Stimulated activated CD4-positive, alpha-beta T cell treated with anti-CD3 and anti-CD28 coated beads, TNF-alpha, amount 100 ng/mL, for 4 hours (primary cell): ENCODE data around the gene IL32.
A peak's percentile ranks its signal among the peaks of the same experiment; 100 is the strongest.

Source experiments
- DNase-seq, 3 experiments: peaks; one replicate each; pipeline ENCODE4 v3.0.0-alpha.2; 2020; ENCODE audit warnings: low read depth in 3 of 3

Gene IL32

GRCh38 chr16:3089717-3090592 is 24.5 kb downstream of the IL32 start:
- no peak for DNase-seq

DNA sequence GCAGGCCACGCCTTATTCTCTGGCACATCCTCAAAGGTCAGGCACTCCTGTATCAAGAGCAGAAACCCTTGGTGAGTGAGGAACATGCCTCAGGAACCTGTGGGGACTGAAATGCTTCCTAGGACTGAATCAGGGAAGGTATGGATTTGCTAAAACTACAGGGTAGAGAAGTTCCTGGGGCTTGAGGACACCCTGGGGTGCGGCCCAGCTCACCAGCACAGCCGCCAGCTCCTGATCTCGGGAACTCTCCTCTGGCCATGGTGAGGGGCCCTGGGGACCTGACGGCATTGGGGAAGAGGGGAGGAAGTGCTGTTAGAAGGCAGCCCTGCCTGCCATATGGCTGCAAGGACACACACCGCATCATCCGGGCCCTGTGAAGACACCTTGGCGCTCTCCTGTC is 26.1 kb downstream of the IL32 start:
- no peak for DNase-seq

DNA sequence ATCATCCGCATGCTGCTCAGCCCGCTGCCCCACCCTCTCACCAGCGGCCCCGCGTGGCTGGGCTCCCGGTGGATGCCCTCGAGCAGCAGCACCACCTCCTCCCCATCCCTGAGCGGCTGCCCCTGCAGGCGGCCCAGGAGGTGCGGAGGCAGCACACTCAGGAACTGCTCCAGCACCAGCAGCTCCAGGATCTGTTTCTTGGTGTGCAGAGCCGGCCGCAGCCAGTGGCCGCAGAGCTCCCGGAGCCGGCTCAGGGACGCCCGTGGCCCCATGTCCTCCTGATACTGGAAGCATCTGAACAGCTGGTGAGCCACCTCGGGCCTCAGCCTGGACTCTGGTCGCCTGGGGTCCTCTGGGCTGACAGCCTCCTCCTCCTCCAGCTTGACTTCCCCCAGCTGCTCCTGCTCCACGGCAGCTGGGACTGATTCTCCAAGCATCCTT is 27.1 kb downstream of the IL32 start:
- no peak for DNase-seq

GRCh38 chr16:3094289-3095027 is 29.0 kb downstream of the IL32 start:
- peak in 1 of 3 experiments; percentile 32 for DNase-seq

DNA sequence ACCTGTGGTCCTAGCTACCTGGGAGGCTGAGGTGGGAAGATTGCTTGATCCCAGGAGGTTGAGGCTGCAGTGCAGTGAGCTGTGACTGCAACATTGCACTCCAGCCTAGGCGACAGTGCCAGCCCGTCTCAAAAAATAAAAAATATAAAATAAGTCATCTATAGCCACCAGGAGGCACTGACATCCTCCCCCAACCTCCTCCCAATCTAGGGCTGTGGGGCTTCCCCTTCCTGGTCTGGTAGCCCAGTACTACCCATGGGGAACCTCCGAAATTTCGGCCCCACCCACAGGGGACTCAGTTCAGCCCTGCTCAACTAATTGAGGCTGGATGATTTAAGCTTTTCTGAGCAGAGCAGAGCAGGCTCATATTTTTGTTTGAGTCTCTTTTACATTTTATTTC is 30.4 kb downstream of the IL32 start:
- DNase-seq, result peak in 1 of 3 experiments; percentile 35

- DNase-seq, result no peak
These were observed 30.9 kb downstream of the IL32 start for GRCh38 chr16:3096362-3096761.

DNA sequence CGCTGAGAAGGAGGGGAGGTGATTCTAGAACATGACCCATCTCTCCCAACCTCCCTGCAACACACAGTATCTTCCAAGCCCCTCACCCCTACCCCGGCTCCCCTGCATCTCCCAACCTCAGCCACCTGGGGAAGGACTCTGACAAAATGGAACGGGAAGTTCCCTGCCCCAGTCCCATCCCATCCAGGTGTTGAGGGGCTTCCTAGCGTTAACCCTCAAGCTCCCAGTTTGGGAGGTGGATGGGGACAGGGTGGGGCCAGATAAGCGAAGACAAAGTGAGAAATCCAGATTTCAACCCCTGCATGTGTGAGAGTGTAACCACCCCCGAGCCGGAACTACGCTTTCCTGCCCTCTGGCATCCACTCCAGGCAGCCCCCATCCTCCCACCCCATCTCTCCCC is 31.8 kb downstream of the IL32 start:
- no peak for DNase-seq

DNA sequence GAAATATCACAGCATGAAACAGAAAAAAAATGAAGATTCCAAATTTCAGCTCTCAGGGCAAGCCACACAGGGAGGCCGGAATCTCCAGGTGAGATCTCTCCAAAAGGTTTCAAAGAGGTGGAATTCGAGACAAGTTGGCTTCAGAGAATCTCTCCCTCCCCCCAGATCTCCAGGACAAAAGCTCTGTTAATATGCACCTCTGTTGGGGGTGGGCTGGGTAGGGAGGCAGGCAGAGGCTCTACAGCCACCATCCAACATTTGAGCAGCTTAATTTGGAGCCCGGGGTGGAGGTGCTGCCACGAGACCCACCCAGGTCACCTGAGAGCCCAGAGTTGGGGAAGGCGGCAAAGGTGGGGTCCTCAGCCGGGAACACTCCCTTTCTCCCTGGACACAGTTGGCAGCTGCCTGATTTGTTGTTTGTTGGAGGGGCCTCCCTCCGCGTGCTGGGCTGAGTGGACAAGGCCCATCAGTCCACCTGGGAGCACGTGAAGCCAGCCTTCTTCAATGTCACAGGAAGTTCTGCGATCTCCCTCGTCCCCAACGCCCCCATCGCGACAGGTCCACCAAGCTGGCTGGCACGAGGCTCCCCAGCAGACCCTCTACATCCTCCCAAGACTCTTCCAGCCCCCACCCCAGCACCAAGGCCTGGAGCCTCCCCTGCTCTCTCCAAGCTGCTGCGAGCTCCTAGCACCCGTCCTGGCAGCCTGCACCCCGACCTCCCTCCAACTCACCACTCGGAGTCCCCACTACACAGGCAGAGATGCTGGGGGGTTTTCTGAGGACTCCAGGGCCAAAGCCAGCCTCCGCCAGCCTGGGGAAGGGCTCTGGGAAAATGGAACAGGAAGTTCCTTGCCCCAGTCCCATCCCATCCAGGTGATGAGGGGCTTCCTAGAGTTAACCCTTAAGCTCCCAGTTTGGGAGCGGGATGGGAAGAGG is 33.3 kb downstream of the IL32 start, which contains the start of gene ZSCAN10:
Gene ZSCAN10, minus strand, starts transcription at position 836 of the 936 bp plus-strand sequence. CDS start 6,357 bp downstream, outside the sequence.
- DNase-seq, result no peak

- no peak for DNase-seq
These were observed 33.9 kb downstream of the IL32 start for GRCh38 chr16:3099395-3099731.

DNA sequence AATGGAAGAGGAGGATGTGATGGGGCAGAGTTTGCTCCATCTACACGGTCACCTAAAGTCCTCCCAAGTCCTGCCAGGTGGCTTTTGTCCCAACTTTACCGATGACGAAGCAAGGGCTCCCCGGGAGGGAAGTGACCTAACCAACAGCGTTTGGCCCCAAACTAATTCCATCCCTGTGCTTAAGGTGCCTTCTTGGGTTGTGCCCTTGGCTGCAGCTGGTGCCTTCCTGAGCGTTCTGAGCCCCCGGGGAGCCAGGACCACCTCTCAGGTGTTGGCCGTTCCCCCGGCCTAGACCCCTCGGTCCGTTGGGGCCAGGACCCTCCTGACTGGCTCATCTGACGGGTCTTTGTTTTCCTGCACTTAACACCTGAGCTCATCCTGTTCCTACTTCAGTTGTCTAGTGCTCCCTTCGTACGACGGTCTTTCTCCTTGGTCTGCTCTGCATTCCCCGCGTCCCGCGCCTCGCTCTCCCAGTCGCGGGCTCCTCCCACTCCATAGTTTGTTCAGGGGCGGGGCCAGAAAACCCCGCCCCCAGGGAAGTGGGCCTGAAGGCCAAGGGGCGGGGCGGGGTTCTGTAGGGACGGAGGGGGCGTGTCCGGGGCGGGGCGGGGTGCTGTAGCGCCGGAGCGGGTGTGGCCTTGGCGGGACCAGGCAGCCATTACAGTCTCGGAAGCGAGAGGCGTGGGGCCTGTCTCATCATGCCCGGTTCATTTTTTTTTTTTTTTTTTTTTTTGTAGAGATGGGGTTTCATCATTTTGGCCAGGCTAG is 34.5 kb downstream of the IL32 start:
- peak; percentile 88 to 93 (median 91) for DNase-seq

DNA sequence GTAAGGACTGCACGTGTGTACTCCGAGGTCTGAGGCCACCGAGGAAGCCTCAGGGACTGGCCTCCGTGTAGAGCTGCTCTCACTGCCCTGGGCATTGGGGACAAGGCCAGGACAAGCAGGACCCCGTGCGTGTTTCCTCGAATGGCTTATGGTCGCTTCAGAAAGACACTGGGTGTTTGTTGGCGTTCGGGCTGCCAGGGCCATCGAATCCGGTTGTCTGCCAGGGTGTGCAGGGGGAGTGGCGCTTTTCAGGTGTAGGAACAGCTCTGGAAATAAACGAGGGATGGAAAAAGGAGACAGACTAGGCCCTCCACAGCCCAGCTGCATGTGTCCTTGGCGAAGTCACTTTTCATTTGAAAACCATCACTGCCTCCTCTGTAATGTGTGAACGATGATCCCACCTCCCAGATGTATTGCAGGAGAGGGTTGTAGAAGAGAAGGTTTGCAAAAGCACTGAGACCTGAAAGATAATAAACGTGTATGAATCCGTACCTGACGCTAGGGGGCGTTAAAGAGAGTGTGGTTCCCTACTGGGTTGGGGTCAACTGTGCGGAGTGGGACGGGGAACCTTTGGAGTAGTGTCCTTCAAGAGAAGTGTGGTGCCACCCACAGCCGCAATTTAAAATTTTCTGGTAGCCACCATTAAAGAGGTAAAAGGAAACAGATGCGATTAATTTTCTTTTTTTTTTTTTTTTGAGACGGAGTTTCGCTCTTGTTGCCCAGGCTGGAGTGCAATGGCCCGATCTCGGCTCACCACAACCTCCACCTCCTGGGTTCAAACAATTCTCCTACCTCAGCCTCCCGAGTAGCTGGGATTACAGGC is 35.8 kb downstream of the IL32 start:
- peak in 1 of 3 experiments; percentile 23 for DNase-seq

DNA sequence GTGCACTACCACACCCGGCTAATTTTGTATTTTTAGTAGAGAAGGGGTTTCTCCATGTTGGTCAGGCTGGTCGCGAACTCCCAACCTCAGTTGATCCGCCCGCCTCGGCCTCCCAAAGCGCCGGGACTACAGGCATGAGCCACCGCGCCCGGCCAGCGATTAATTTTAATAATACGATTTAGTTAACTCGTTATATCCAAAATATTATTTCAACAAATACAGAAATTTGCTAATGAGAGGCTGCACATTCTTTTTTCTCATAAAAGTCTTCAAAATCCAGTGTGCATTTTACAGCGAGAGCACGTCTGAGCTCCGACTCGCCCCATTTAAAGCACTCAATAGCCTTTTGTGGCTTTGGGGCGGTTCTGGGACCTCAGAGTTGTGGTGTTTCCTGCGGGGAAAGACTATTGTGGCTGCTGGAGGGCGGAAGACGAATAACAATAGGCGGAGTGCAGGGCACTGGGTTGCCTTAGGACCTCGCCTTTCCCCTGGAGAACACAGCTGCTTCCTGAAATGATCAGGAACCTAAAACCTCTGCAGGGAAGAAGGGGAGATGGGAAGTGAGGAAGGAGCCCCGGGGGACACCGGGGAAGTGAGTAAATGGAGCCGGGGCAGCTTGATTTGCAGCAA is 36.5 kb downstream of the IL32 start:
- no peak for DNase-seq

- DNase-seq, result peak; percentile 78 to 79 (median 79)
These were observed 40.9 kb downstream of the IL32 start for GRCh38 chr16:3106205-3106928.

GRCh38 chr16:3112058-3112880 is 46.8 kb downstream of the IL32 start, which contains the start of gene ZNF205:
Gene ZNF205 (plus strand): TSS chr16:3112586. CDS start chr16:3113431, 845 bp downstream.
- no peak for DNase-seq

GRCh38 chr16:3112881-3113574 is 47.6 kb downstream of the IL32 start:
- DNase-seq, result no peak

GRCh38 chr16:3113765-3114479 is 48.5 kb downstream of the IL32 start:
- no peak for DNase-seq

- no peak for DNase-seq
These were observed 49.6 kb downstream of the IL32 start for GRCh38 chr16:3115003-3115402.
